ENCODE results near the gene SETD7. TPM values are rescaled to one million over a fixed set of nuclear protein-coding genes. Genes with fewer than 3 reads are reported as not detected.

SETD7 gene
- total RNA-seq, 1 donor from 2014 or later, result 11.1 TPM

DNA sequence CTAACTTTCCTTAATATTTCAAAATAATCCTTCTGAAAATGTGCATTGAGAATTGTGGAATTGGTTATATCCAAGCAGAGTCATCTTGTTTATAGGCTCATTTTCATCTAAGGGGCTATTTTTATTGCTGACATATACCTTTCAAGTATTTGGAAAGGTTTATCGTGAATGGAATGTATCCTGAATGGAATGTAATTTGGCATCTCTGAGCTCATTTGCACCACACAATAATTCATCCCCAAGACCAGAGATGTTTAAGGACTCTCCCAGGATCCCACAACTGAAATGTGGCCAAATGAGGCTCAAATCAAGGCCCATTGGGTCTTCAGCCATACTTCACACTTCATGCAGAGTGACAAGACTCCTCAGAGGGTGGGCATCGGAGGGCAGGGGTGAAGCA, 7.5 kb upstream of the SETD7 start:
- H3K4me3 Mint-ChIP-seq, result no peak overlapping the region
- DNase-seq (no peak), ATAC-seq (ENCODE audit: low read depth) (no peak)
- no peak overlapping the region for H3K27ac Mint-ChIP-seq
- peaks cover 25% of the 10 kb centered on the region for H3K4me1 Mint-ChIP-seq
- no peaks in the 10 kb centered on the region for H3K36me3 Mint-ChIP-seq (ENCODE audit: low read depth)
- POLR2A ChIA-PET, result no interaction called here
- TF ChIP-seq, protein P1, sequence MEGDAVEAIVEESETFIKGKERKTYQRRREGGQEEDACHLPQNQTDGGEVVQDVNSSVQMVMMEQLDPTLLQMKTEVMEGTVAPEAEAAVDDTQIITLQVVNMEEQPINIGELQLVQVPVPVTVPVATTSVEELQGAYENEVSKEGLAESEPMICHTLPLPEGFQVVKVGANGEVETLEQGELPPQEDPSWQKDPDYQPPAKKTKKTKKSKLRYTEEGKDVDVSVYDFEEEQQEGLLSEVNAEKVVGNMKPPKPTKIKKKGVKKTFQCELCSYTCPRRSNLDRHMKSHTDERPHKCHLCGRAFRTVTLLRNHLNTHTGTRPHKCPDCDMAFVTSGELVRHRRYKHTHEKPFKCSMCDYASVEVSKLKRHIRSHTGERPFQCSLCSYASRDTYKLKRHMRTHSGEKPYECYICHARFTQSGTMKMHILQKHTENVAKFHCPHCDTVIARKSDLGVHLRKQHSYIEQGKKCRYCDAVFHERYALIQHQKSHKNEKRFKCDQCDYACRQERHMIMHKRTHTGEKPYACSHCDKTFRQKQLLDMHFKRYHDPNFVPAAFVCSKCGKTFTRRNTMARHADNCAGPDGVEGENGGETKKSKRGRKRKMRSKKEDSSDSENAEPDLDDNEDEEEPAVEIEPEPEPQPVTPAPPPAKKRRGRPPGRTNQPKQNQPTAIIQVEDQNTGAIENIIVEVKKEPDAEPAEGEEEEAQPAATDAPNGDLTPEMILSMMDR (IDR thresholded peaks at IDR 0.05), result no peak
- H3K9me3 Mint-ChIP-seq, result no peaks in the 10 kb centered on the region
- intact Hi-C loops (cut with micrococcal nuclease), result no loop called here
- H3K27me3 Mint-ChIP-seq, result no peaks in the 10 kb centered on the region
- CTCF ChIA-PET, result no interaction called here

DNA sequence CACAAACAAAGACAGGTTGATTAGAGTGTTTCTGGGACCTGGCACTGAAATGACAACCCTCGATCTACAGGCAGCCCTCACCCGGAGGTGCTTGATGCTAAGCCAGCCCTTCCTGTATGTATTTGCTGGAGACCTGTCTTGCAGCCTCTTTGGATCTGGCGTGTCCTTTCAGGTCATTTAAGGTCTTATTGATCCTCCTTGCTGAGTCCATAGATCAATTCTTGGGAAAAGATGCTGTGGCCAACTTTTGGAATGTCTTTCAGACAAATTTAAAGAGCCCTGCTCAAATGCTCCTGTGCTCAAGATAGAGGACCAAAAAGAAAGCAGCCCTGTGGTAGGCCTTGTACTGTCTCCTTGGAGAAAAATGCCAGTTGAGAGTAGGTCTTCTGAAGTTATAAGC, 6.8 kb upstream of the SETD7 start:
- CTCF ChIA-PET, result no interaction called here
- H3K9me3 Mint-ChIP-seq, result no peaks in the 10 kb centered on the region
- no peak overlapping the region for H3K27ac Mint-ChIP-seq
- H3K4me3 Mint-ChIP-seq, result no peak overlapping the region
- no peak for DNase-seq
- POLR2A ChIA-PET, result no interaction called here
- H3K27me3 Mint-ChIP-seq, result no peaks in the 10 kb centered on the region
- no peak for ATAC-seq (ENCODE audit: low read depth)
- TF ChIP-seq, protein P1 (IDR thresholded peaks at IDR 0.05), result no peak
- H3K4me1 Mint-ChIP-seq, result peaks cover 27% of the 10 kb centered on the region
- intact Hi-C loops (cut with micrococcal nuclease), result no loop called here
- H3K36me3 Mint-ChIP-seq (ENCODE audit: low read depth), result no peaks in the 10 kb centered on the region

GRCh38 chr4:139562067-139562684, 6.2 kb upstream of the SETD7 start:
- DNase-seq (no peak), ATAC-seq (ENCODE audit: low read depth) (no peak)
- no peaks in the 10 kb centered on the region for H3K27me3 Mint-ChIP-seq
- H3K4me3 Mint-ChIP-seq, result no peak overlapping the region
- CTCF ChIA-PET, result no interaction called here
- intact Hi-C loops (cut with micrococcal nuclease), result no loop called here
- peaks cover 29% of the 10 kb centered on the region for H3K4me1 Mint-ChIP-seq
- TF ChIP-seq, protein P1 (IDR thresholded peaks at IDR 0.05), result no peak
- no peaks in the 10 kb centered on the region for H3K9me3 Mint-ChIP-seq
- H3K27ac Mint-ChIP-seq, result no peak overlapping the region
- POLR2A ChIA-PET, result no interaction called here
- H3K36me3 Mint-ChIP-seq (ENCODE audit: low read depth), result peaks cover under 1% of the 10 kb centered on the region

DNA sequence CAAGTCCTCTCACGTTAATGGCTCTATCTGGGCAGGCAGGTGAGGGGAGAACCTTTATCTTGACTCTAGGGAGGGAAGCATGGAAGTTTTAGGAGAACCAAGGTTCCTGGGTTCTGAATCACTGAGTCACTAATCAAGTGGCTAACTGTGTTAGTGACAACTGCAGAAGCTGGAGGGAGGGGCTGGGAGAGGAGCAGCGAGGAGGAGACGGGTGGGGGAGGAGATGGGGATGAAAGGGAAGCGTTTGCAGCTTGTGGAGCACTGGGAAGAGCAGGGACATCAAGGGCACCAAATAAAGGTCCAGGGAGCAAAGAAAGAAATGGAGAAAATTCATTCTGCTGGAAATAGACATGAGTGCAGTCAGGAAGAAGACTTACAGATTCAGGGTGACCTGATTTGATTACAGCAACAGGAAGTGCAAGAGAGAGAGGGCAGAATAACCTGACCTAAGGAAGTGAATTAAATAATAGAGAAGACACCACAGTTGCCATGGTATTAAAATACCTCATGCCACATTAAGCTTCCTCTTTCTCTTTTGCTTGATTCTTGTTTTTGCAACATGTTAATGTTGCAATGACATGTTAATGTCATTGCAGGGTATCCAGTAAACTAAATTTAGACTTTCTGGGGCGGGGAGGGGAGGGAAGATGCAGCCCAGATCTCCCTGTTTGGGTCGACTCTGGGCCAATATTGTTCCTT, 4.5 kb upstream of the SETD7 start:
- peaks cover 32% of the 10 kb centered on the region for H3K4me1 Mint-ChIP-seq
- intact Hi-C loops (cut with micrococcal nuclease), result loop anchor here (2.0 kb wide), 1 partner anchor 42 kb away; no protein-coding TSS in a partner anchor
- peaks cover 12% of the 10 kb centered on the region for H3K36me3 Mint-ChIP-seq (ENCODE audit: low read depth)
- DNase-seq, result peak; percentile 18
- CTCF ChIA-PET, result interaction anchor here (0.9 to 1.6 kb wide), 2 partner anchors 43 to 91 kb away, joined by 3 to 4 read pairs; no protein-coding TSS in a partner anchor
- ATAC-seq (ENCODE audit: low read depth), result peak; percentile 50
- H3K9me3 Mint-ChIP-seq, result no peaks in the 10 kb centered on the region
- H3K27me3 Mint-ChIP-seq, result no peaks in the 10 kb centered on the region
- peak overlapping the region; percentile 97 for H3K27ac Mint-ChIP-seq
- POLR2A ChIA-PET, result interaction anchor here (0.6 to 1.3 kb wide), 11 partner anchors 17 to 1238 kb away, joined by 3 to 12 read pairs (median 4); partner anchors contain the start of genes ELF2, NOCT and RAB33B
- TF ChIP-seq, protein P1 (IDR thresholded peaks at IDR 0.05), result no peak
- peak overlapping the region; percentile 81 for H3K4me3 Mint-ChIP-seq

DNA sequence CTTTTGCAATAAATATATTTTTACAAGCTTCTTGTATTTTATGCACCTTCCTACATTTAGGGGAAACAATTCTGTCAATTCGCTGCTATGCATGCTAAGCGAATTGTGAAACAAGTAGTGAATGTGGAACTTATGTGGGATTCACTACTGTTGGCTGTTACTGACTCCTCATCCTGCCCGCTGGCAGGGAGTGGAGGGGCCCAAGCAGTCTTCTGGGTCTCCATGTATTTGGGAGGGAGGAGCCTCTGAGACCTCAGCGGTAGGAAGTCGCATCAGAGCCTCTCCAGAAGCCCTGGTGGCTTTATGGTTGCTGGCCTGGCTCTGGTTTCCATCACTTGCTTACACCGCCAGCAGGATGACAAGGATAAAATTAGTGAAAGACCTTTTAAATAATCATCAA, 3.7 kb upstream of the SETD7 start:
- ChIA-PET POLR2A (interaction anchor here (0.6 kb wide), 1 partner anchor 25 kb away, joined by 3 read pairs; no protein-coding TSS in a partner anchor), CTCF (interaction anchor here (1.6 kb wide), 1 partner anchor 92 kb away, joined by 4 read pairs; no protein-coding TSS in a partner anchor)
- TF ChIP-seq, protein P1 (IDR thresholded peaks at IDR 0.05), result no peak
- peak overlapping the region; percentile 97 for H3K27ac Mint-ChIP-seq
- no peaks in the 10 kb centered on the region for H3K27me3 Mint-ChIP-seq
- intact Hi-C loops (cut with micrococcal nuclease), result loop anchor here (2.0 to 5.0 kb wide), 5 partner anchors 43 to 813 kb away; partner anchors contain the start of genes MAML3 and SCOC
- H3K4me3 Mint-ChIP-seq, result no peak overlapping the region
- H3K4me1 Mint-ChIP-seq, result peaks cover 37% of the 10 kb centered on the region
- peaks cover 16% of the 10 kb centered on the region for H3K36me3 Mint-ChIP-seq (ENCODE audit: low read depth)
- no peaks in the 10 kb centered on the region for H3K9me3 Mint-ChIP-seq
- DNase-seq (no peak), ATAC-seq (ENCODE audit: low read depth) (no peak)

Data from activated B cell treated with CpG ODN at 0.5 μM for 24 hours (primary cell).